K562 (cell line): ENCODE data around the gene MT1E. TPM values are rescaled to one million over a fixed set of nuclear protein-coding genes. Genes with fewer than 3 reads are reported as not detected.
A peak's percentile ranks its signal among the peaks of the same experiment; 100 is the strongest.

Experiments
- ADNP ChIP-seq: fragments of 200-800 bp; sonication (Bioruptor generic); IDR thresholded peaks from 2 replicates; pipeline ENCODE4 v1.6.1; 2016; ENCODE audit warnings: missing genetic modification characterization, missing compliant biosample characterization
- ARID1B ChIP-seq: fragments of 450-650 bp; IDR thresholded peaks from 2 replicates; pipeline ENCODE4 v1.6.1; 2016; ENCODE audit warnings: antibody characterized with exemption, mild to moderate bottlenecking, inconsistent platforms
- ATF1 ChIP-seq, 2 experiments: fragments of 450-650 bp in 1 of 2; IDR thresholded peaks; 2 replicates each; pipeline ENCODE4 v1.6.1; 2016; ENCODE audit warnings: missing compliant biosample characterization in 1 of 2, missing genetic modification characterization in 1 of 2
- EP300 ChIP-seq: IDR thresholded peaks from 2 replicates; pipeline ENCODE4 v1.6.1; 2012; ENCODE audit warnings: low read length, improper control_type of control experiment
- FIP1L1 ChIP-seq: fragments of 200-400 bp; formaldehyde crosslinking; IDR thresholded peaks from 2 replicates; pipeline ENCODE4 v1.6.1; 2018; ENCODE audit warnings: mild to moderate bottlenecking, low read depth, low read length; ENCODE audit not compliant: poor library complexity, severe bottlenecking
- FOXK1 ChIP-seq: sonication (generic); formaldehyde crosslinking; IDR thresholded peaks from 2 replicates; pipeline ENCODE4 v1.8.0; 2022; ENCODE audit warnings: missing genetic modification reagents, mild to moderate bottlenecking, borderline replicate concordance
- KLF6 ChIP-seq: fragments of 250-450 bp; sonication (Bioruptor Pico); IDR thresholded peaks from 2 replicates; pipeline ENCODE4 v1.4.0; 2020; ENCODE audit warnings: mild to moderate bottlenecking, moderate library complexity, borderline replicate concordance
- LCOR ChIP-seq: sonication (generic); formaldehyde crosslinking; IDR thresholded peaks from 2 replicates; pipeline ENCODE4 v1.8.0; 2022; ENCODE audit warnings: mild to moderate bottlenecking, missing genetic modification reagents
- POLR2H ChIP-seq: IDR thresholded peaks from 2 replicates; pipeline ENCODE4 v1.6.1; 2016; ENCODE audit warnings: missing genetic modification characterization, low read depth, mild to moderate bottlenecking, control low read depth, missing compliant biosample characterization, moderate library complexity
- SMAD2 ChIP-seq: fragments of 150-350 bp; IDR thresholded peaks from 2 replicates; pipeline ENCODE4 v1.6.1; 2014; ENCODE audit warnings: low read depth, mild to moderate bottlenecking, low read length
- TCFL5 ChIP-seq: fragments of 250-450 bp; sonication (Bioruptor Pico); conservative IDR thresholded peaks from 2 replicates; pipeline ENCODE4 v1.6.1; 2021; ENCODE audit warnings: mild to moderate bottlenecking, moderate library complexity, matching md5 sums
- ZNF589 ChIP-seq: fragments of 200-800 bp; sonication (Bioruptor generic); IDR thresholded peaks from 2 replicates; pipeline ENCODE4 v1.6.1; 2016; ENCODE audit warnings: low read depth, missing genetic modification characterization, missing compliant biosample characterization
- ZNF668 ChIP-seq: fragments of 250-450 bp; sonication (Bioruptor Pico); IDR thresholded peaks from 2 replicates; pipeline ENCODE4 v1.8.0; 2022; ENCODE audit warnings: mild to moderate bottlenecking, inconsistent platforms
- polyA plus RNA-seq, 8 experiments: library from polyadenylated mRNA; depleted of rRNA in 4 of 8; stranded (reverse) in 5 of 8; unstranded in 3 of 8; fragments of >200 nt; fragmentation: Nextera tagmentation in 2 of 8; fragmentation: Illumina TruSeq in 1 of 8; extraction: Ambion mirVana in 2 of 8; extraction: Trizol in 1 of 8; gene quantifications; 2 replicates each; pipeline versions ENCODE4 v1.2.1 to v1.2.3, GENCODE V29; 2011 to 2014; ENCODE audit warnings: inconsistent platforms in 1 of 8, missing spikeins in 1 of 8
- total RNA-seq, 7 experiments: library from RNA; depleted of rRNA in 6 of 7; stranded (reverse); fragments of >200 nt in 6 of 7; fragmentation: Illumina TruSeq in 2 of 7; extraction: Trizol in 2 of 7; gene quantifications; 2 replicates each; pipeline versions ENCODE4 v1.2.1 to v1.2.3, GENCODE V29; 2011 to 2021; ENCODE audit warnings: low replicate concordance in 1 of 7
- TF ChIP-seq, protein P1 (sequence below): fragments of 450-650 bp; IDR thresholded peaks from 2 replicates; pipeline ENCODE4 v1.6.1; 2016; ENCODE audit warnings: mild to moderate bottlenecking, moderate library complexity
- TF ChIP-seq, protein P2 (sequence below): fragments of 450-650 bp; IDR thresholded peaks from one replicate; pipeline ENCODE4 v1.6.1; 2018; ENCODE audit warnings: mild to moderate bottlenecking, moderate library complexity; ENCODE audit not compliant: partially characterized antibody

The MT1E gene
- total and polyA plus RNA-seq, 9 of the 15 experiments (the other 6 are each of a cell fraction or from before 2014, with no cell fraction given): 0.29 to 0.81 (median 0.46) TPM; not detected in 3

DNA sequence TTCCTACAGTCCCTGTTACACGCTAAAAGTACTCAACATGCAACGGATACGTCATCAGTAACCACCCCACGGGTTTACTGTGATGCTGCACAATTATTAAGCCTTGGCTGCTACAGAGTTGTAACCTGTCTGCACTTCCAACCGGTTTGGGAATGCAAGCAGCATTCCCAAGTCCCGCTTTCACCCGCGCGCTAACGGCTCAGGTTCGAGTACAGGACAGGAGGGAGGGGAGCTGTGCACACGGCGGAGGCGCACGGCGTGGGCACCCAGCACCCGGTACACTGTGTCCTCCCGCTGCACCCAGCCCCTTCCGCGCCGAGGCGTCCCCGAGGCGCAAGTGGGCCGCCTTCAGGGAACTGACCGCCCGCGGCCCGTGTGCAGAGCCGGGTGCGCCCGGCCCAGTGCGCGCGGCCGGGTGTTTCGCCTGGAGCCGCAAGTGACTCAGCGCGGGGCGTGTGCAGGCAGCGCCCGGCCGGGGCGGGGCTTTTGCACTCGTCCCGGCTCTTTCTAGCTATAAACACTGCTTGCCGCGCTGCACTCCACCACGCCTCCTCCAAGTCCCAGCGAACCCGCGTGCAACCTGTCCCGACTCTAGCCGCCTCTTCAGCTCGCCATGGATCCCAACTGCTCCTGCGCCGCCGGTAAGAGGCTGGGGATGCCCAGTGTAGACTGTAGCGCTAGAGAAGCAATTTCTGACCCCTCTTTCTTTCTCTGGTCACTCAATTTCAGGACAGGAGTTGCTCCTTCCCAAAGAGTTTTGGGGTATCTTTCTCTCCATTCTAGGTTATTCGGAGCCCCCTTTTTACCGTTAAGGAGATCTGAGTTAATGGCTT is 17.3 kb upstream of the MT1E start, which contains the start of gene MT2A (continued):
- TF ChIP-seq, protein P1, sequence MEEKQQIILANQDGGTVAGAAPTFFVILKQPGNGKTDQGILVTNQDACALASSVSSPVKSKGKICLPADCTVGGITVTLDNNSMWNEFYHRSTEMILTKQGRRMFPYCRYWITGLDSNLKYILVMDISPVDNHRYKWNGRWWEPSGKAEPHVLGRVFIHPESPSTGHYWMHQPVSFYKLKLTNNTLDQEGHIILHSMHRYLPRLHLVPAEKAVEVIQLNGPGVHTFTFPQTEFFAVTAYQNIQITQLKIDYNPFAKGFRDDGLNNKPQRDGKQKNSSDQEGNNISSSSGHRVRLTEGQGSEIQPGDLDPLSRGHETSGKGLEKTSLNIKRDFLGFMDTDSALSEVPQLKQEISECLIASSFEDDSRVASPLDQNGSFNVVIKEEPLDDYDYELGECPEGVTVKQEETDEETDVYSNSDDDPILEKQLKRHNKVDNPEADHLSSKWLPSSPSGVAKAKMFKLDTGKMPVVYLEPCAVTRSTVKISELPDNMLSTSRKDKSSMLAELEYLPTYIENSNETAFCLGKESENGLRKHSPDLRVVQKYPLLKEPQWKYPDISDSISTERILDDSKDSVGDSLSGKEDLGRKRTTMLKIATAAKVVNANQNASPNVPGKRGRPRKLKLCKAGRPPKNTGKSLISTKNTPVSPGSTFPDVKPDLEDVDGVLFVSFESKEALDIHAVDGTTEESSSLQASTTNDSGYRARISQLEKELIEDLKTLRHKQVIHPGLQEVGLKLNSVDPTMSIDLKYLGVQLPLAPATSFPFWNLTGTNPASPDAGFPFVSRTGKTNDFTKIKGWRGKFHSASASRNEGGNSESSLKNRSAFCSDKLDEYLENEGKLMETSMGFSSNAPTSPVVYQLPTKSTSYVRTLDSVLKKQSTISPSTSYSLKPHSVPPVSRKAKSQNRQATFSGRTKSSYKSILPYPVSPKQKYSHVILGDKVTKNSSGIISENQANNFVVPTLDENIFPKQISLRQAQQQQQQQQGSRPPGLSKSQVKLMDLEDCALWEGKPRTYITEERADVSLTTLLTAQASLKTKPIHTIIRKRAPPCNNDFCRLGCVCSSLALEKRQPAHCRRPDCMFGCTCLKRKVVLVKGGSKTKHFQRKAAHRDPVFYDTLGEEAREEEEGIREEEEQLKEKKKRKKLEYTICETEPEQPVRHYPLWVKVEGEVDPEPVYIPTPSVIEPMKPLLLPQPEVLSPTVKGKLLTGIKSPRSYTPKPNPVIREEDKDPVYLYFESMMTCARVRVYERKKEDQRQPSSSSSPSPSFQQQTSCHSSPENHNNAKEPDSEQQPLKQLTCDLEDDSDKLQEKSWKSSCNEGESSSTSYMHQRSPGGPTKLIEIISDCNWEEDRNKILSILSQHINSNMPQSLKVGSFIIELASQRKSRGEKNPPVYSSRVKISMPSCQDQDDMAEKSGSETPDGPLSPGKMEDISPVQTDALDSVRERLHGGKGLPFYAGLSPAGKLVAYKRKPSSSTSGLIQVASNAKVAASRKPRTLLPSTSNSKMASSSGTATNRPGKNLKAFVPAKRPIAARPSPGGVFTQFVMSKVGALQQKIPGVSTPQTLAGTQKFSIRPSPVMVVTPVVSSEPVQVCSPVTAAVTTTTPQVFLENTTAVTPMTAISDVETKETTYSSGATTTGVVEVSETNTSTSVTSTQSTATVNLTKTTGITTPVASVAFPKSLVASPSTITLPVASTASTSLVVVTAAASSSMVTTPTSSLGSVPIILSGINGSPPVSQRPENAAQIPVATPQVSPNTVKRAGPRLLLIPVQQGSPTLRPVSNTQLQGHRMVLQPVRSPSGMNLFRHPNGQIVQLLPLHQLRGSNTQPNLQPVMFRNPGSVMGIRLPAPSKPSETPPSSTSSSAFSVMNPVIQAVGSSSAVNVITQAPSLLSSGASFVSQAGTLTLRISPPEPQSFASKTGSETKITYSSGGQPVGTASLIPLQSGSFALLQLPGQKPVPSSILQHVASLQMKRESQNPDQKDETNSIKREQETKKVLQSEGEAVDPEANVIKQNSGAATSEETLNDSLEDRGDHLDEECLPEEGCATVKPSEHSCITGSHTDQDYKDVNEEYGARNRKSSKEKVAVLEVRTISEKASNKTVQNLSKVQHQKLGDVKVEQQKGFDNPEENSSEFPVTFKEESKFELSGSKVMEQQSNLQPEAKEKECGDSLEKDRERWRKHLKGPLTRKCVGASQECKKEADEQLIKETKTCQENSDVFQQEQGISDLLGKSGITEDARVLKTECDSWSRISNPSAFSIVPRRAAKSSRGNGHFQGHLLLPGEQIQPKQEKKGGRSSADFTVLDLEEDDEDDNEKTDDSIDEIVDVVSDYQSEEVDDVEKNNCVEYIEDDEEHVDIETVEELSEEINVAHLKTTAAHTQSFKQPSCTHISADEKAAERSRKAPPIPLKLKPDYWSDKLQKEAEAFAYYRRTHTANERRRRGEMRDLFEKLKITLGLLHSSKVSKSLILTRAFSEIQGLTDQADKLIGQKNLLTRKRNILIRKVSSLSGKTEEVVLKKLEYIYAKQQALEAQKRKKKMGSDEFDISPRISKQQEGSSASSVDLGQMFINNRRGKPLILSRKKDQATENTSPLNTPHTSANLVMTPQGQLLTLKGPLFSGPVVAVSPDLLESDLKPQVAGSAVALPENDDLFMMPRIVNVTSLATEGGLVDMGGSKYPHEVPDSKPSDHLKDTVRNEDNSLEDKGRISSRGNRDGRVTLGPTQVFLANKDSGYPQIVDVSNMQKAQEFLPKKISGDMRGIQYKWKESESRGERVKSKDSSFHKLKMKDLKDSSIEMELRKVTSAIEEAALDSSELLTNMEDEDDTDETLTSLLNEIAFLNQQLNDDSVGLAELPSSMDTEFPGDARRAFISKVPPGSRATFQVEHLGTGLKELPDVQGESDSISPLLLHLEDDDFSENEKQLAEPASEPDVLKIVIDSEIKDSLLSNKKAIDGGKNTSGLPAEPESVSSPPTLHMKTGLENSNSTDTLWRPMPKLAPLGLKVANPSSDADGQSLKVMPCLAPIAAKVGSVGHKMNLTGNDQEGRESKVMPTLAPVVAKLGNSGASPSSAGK: peak; percentile 41; the same call in 1 of the 2 replicates
- no peak for TF ChIP-seq TCFL5
- TF ChIP-seq EP300: 0 out of 2 replicates have a peak, but pooled peaks have one; percentile 24
- peak; percentile 63 for TF ChIP-seq POLR2H (tag)
- 0 out of 2 replicates have a peak, but pooled peaks have one; percentile 15 for TF ChIP-seq ARID1B
- TF ChIP-seq SMAD2: no peak
- TF ChIP-seq ZNF668 (CRISPR knock-in tag): no peak
- TF ChIP-seq, protein P2, sequence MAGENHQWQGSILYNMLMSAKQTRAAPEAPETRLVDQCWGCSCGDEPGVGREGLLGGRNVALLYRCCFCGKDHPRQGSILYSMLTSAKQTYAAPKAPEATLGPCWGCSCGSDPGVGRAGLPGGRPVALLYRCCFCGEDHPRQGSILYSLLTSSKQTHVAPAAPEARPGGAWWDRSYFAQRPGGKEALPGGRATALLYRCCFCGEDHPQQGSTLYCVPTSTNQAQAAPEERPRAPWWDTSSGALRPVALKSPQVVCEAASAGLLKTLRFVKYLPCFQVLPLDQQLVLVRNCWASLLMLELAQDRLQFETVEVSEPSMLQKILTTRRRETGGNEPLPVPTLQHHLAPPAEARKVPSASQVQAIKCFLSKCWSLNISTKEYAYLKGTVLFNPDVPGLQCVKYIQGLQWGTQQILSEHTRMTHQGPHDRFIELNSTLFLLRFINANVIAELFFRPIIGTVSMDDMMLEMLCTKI: no peak
- no peak for TF ChIP-seq ADNP (tag)
- no peak for TF ChIP-seq FOXK1 (CRISPR knock-in tag)
- no peak for TF ChIP-seq KLF6 (CRISPR knock-in tag)
- TF ChIP-seq FIP1L1: peak; percentile 69
- no peak for TF ChIP-seq ATF1 (CRISPR knock-in tag; IDR thresholded peaks at IDR 0.05)
- peak; percentile 54; the same call in 1 of the 2 replicates for TF ChIP-seq ATF1 (tag; IDR thresholded peaks at IDR 0.05)
- no peak for TF ChIP-seq LCOR (CRISPR knock-in tag)
- TF ChIP-seq ZNF589 (CRISPR knock-in tag): no peak
